SK-N-SH (cell line): Measurements from ENCODE around the gene RBM44.

ENCODE experiments used
- CTCF ChIP-seq: fragments of 200-600 bp; sonication (generic); IDR thresholded peaks from 2 replicates; pipeline ENCODE4 v1.6.1; 2017; ENCODE audit warnings: antibody characterized with exemption, mild to moderate bottlenecking, moderate library complexity
- EP300 ChIP-seq, 2 experiments: IDR thresholded peaks; 2 replicates each; pipeline versions ENCODE4 v1.4.0 to v1.6.1; 2012; ENCODE audit warnings: borderline replicate concordance in 1 of 2, low read depth in 1 of 2, low read length in 1 of 2
- RAD21 ChIP-seq: IDR thresholded peaks from 2 replicates; pipeline ENCODE4 v1.6.1; 2012; ENCODE audit warnings: mild to moderate bottlenecking, low read length
- RFX5 ChIP-seq: IDR thresholded peaks from 2 replicates; pipeline ENCODE4 v1.6.1; 2012; ENCODE audit warnings: mild to moderate bottlenecking, improper control_type of control experiment, low read length
- TEAD4 ChIP-seq: IDR thresholded peaks from 2 replicates; pipeline ENCODE4 v1.4.0; 2012; ENCODE audit warnings: mild to moderate bottlenecking, borderline replicate concordance; ENCODE audit not compliant: insufficient read depth

GRCh38 chr2:237866101-237866621 is 67.6 kb downstream of the RBM44 start:
- TF ChIP-seq EP300 (IDR thresholded peaks at IDR 0.05; ENCODE audit: borderline replicate concordance in 1 of 2, low read depth in 1 of 2, low read length in 1 of 2): no peak
- TF ChIP-seq RAD21: no peak
- TF ChIP-seq CTCF: no peak
- TF ChIP-seq TEAD4: no peak
- TF ChIP-seq RFX5: no peak
